Esophagus muscularis mucosa (tissue), 4 donors: ENCODE measurements around the gene TMEFF2. TPM values are rescaled to one million over a fixed set of nuclear protein-coding genes. Genes with fewer than 3 reads are reported as not detected.
A peak's percentile ranks its signal among the peaks of the same experiment; 100 is the strongest.

Experiments used
- DNase-seq: peaks from one replicate; pipeline ENCODE4 v3.0.0-alpha.2; 2017; ENCODE audit errors: extremely low spot score
- H3K27ac ChIP-seq, 4 donors: fragments of 200-600 bp; sonication (generic); replicated peaks in 1 of 4; 1 replicate in 3 of 4; 2 replicates in 1 of 4; pipeline ENCODE4 v1.5.1; 2016 to 2019; ENCODE audit warnings: mild to moderate bottlenecking in 1 of 4
- H3K27me3 ChIP-seq, 4 donors: fragments of 200-600 bp; sonication (generic); one replicate each; pipeline versions ENCODE4 v1.5.1 to v1.6.0; 2016 to 2019
- H3K36me3 ChIP-seq, 4 donors: fragments of 200-600 bp; sonication (generic); one replicate each; pipeline ENCODE4 v1.5.1; 2016 to 2019
- H3K4me1 ChIP-seq, 4 donors: fragments of 200-600 bp; sonication (generic); one replicate each; pipeline ENCODE4 v1.5.1; 2016 to 2019
- H3K4me3 ChIP-seq, 4 donors: fragments of 200-600 bp; sonication (generic); 1 replicate in 2 of 4; 2 replicates in 2 of 4; pipeline ENCODE4 v1.5.1; 2016 to 2019; ENCODE audit warnings: mild to moderate bottlenecking in 4 of 4, moderate library complexity in 1 of 4
- H3K9me3 ChIP-seq, 4 donors: fragments of 200-600 bp; sonication (generic); 1 replicate in 3 of 4; 2 replicates in 1 of 4; pipeline ENCODE4 v1.5.1; 2016 to 2019
- CTCF ChIP-seq, 3 experiments: fragments of 200-600 bp in 2 of 3; fragments of 450-650 bp in 1 of 3; sonication (generic) in 2 of 3; IDR thresholded peaks; one replicate each; pipeline ENCODE4 v1.5.1; 2017 to 2019; ENCODE audit warnings: antibody characterized with exemption in 3 of 3, mild to moderate bottlenecking in 2 of 3, moderate library complexity in 1 of 3
- EP300 ChIP-seq: sonication (generic); formaldehyde crosslinking; IDR thresholded peaks from one replicate; pipeline ENCODE4 v1.6.1; 2017; ENCODE audit warnings: antibody characterized with exemption
- POLR2A ChIP-seq: fragments of 450-650 bp; IDR thresholded peaks from one replicate; pipeline ENCODE4 v1.6.1; 2017; ENCODE audit warnings: antibody characterized with exemption, moderate library complexity, mild to moderate bottlenecking, low read depth
- POLR2AphosphoS5 ChIP-seq, 2 donors: sonication (generic); formaldehyde crosslinking; IDR thresholded peaks; one replicate each; pipeline ENCODE4 v1.6.1; 2017; ENCODE audit warnings: antibody characterized with exemption in 2 of 2
- WGBS: methylation state at CpG from one replicate; pipeline ENCODE4 v1.1.5; 2018; 5-methylcytosine and 5-hydroxymethylcytosine counted together
- intact Hi-C: fragments of 100-400 bp; cut with DNase I; formaldehyde crosslinking; loops from one replicate; pipeline ENCODE4 v1.15.1; 2023
- total RNA-seq, 4 donors: library from RNA; depleted of rRNA; stranded (reverse); fragments of >200 nt; gene quantifications; one replicate each; pipeline versions ENCODE4 v1.1.0 to v1.2.1, GENCODE V29; 2016

The TMEFF2 gene
- total RNA-seq, 4 donors from 2014 or later, result 0.42 to 1.7 (median 0.55) TPM

GRCh38 chr2:191965733-191966132 is 229.0 kb downstream of the TMEFF2 start:
- Histone ChIP-seq H3K4me1 (peaks cover 0 to 21% (median 18%) of the 10 kb centered on the region in 4 donors), H3K4me3 (peak overlapping the region in 1 of 4 donors; percentile 6), H3K27ac (peak overlapping the region in 3 of 4 donors; percentile 40 to 61 (median 56)), H3K27me3 (no peaks in the 10 kb centered on the region), H3K36me3 (no peaks in the 10 kb centered on the region), H3K9me3 (no peaks in the 10 kb centered on the region)
- intact Hi-C loops, result no loop called here
- TF ChIP-seq EP300, result no peak
- 49% methylated on average over 4 of the region's 4 CpGs for WGBS
- DNase-seq, result no peak

- Histone ChIP-seq H3K27me3 (no peaks in the 10 kb centered on the region), H3K36me3 (no peaks in the 10 kb centered on the region), H3K9me3 (no peaks in the 10 kb centered on the region), H3K4me3 (no peak overlapping the region), H3K4me1 (peaks cover 12 to 39% (median 28%) of the 10 kb centered on the region in 4 donors), H3K27ac (no peak overlapping the region)
- intact Hi-C loops, result no loop called here
- WGBS, result 82% methylated on average over 1 of the region's 1 CpG
- TF ChIP-seq POLR2A (no peak), POLR2AphosphoS5 (IDR thresholded peaks at IDR 0.05) (no peak), CTCF (IDR thresholded peaks at IDR 0.05) (no peak), EP300 (no peak)
- no peak for DNase-seq
Observed at GRCh38 chr2:191961556-191961955, 233.2 kb downstream of the TMEFF2 start.

- DNase-seq, result no peak
- Histone ChIP-seq H3K27me3 (no peaks in the 10 kb centered on the region), H3K36me3 (no peaks in the 10 kb centered on the region), H3K4me3 (no peak overlapping the region), H3K9me3 (no peaks in the 10 kb centered on the region), H3K27ac (no peak overlapping the region), H3K4me1 (peaks cover 12 to 23% (median 13%) of the 10 kb centered on the region in 4 donors)
- no peak for TF ChIP-seq CTCF (IDR thresholded peaks at IDR 0.05)
- no peak for TF ChIP-seq POLR2AphosphoS5 (IDR thresholded peaks at IDR 0.05)
- TF ChIP-seq EP300, result no peak
- no peak for TF ChIP-seq POLR2A
- intact Hi-C loops, result no loop called here
Observed at GRCh38 chr2:191959209-191959608, 235.5 kb downstream of the TMEFF2 start.

- Histone ChIP-seq H3K4me1 (peaks cover 12 to 23% (median 13%) of the 10 kb centered on the region in 4 donors), H3K27me3 (no peaks in the 10 kb centered on the region), H3K4me3 (no peak overlapping the region), H3K9me3 (no peaks in the 10 kb centered on the region), H3K27ac (no peak overlapping the region), H3K36me3 (no peaks in the 10 kb centered on the region)
- intact Hi-C loops, result no loop called here
- TF ChIP-seq POLR2AphosphoS5 (IDR thresholded peaks at IDR 0.05) (no peak), EP300 (no peak), POLR2A (no peak), CTCF (IDR thresholded peaks at IDR 0.05) (no peak)
- WGBS, result 47% methylated on average over 7 of the region's 7 CpGs
- no peak for DNase-seq
Observed at GRCh38 chr2:191957996-191958860, 236.5 kb downstream of the TMEFF2 start.

GRCh38 chr2:191954451-191954850 is 240.3 kb downstream of the TMEFF2 start:
- no peak for DNase-seq
- H3K36me3 ChIP-seq, result no peaks in the 10 kb centered on the region
- peaks cover 12 to 30% (median 23%) of the 10 kb centered on the region in 4 donors for H3K4me1 ChIP-seq
- H3K27ac ChIP-seq, result no peak overlapping the region
- H3K4me3 ChIP-seq, result no peak overlapping the region
- intact Hi-C loops, result no loop called here
- no peaks in the 10 kb centered on the region for H3K27me3 ChIP-seq
- no peaks in the 10 kb centered on the region for H3K9me3 ChIP-seq
- 60% methylated on average over 2 of the region's 2 CpGs for WGBS
- no peak for TF ChIP-seq EP300
- TF ChIP-seq CTCF (IDR thresholded peaks at IDR 0.05), result no peak
- no peak for TF ChIP-seq POLR2AphosphoS5 (IDR thresholded peaks at IDR 0.05)
- no peak for TF ChIP-seq POLR2A
